HepG2 (cell line): ENCODE measurements around the gene NT5C. TPM values are rescaled to one million over a fixed set of nuclear protein-coding genes. Genes with fewer than 3 reads are reported as not detected.
A peak's percentile ranks its signal among the peaks of the same experiment; 100 is the strongest.

ENCODE experiments used
- BCLAF1 ChIP-seq: fragments of 450-650 bp; IDR thresholded peaks from 2 replicates; pipeline ENCODE4 v1.6.1; 2017; ENCODE audit warnings: mild to moderate bottlenecking
- FOXP4 ChIP-seq: sonication (generic); formaldehyde crosslinking; IDR thresholded peaks from 2 replicates; pipeline ENCODE4 v1.4.0; 2020; ENCODE audit warnings: missing genetic modification reagents
- HNRNPUL1 ChIP-seq: fragments of 200-400 bp; formaldehyde crosslinking; IDR thresholded peaks from 2 replicates; pipeline ENCODE4 v1.6.1; 2017; ENCODE audit warnings: low read depth, mild to moderate bottlenecking, low read length, moderate library complexity
- KAT7 ChIP-seq: IDR thresholded peaks from 2 replicates; pipeline ENCODE4 v1.6.1; 2018; ENCODE audit warnings: borderline replicate concordance, missing compliant biosample characterization
- MLLT10 ChIP-seq: sonication (generic); formaldehyde crosslinking; IDR thresholded peaks from 2 replicates; pipeline ENCODE4 v1.4.0; 2020; ENCODE audit warnings: missing genetic modification reagents
- NFRKB ChIP-seq: fragments of 450-650 bp; IDR thresholded peaks from 2 replicates; pipeline ENCODE4 v1.6.1; 2017
- NFYC ChIP-seq: IDR thresholded peaks from 2 replicates; pipeline ENCODE4 v1.6.1; 2016; ENCODE audit warnings: missing genetic modification reagents, missing compliant biosample characterization
- PCBP2 ChIP-seq: fragments of 200-400 bp; formaldehyde crosslinking; optimal IDR thresholded peaks from 2 replicates; pipeline ENCODE3; 2018; ENCODE audit warnings: low read length, low read depth; ENCODE audit not compliant: poor library complexity, severe bottlenecking
- PRDM15 ChIP-seq: sonication (generic); formaldehyde crosslinking; IDR thresholded peaks from 2 replicates; pipeline ENCODE4 v1.4.0; 2020; ENCODE audit warnings: missing genetic modification reagents
- RCOR2 ChIP-seq: IDR thresholded peaks from 2 replicates; pipeline ENCODE4 v1.6.1; 2016; ENCODE audit warnings: missing biosample characterization, missing genetic modification reagents
- ZBTB25 ChIP-seq: IDR thresholded peaks from 2 replicates; pipeline ENCODE4 v1.6.1; 2018; ENCODE audit warnings: missing genetic modification reagents
- ZFP1 ChIP-seq: IDR thresholded peaks from 2 replicates; pipeline ENCODE4 v1.6.1; 2016
- ZNF234 ChIP-seq: sonication (generic); formaldehyde crosslinking; conservative IDR thresholded peaks from 2 replicates; pipeline ENCODE4 v1.5.1; 2020; ENCODE audit warnings: mild to moderate bottlenecking, missing genetic modification reagents
- ZNF383 ChIP-seq: sonication (generic); formaldehyde crosslinking; IDR thresholded peaks from 2 replicates; pipeline ENCODE4 v1.4.0; 2020; ENCODE audit warnings: missing genetic modification reagents, mild to moderate bottlenecking, borderline replicate concordance
- ZNF580 ChIP-seq: IDR thresholded peaks from 2 replicates; pipeline ENCODE4 v1.6.1; 2016; ENCODE audit warnings: low read depth, borderline replicate concordance
- ZNF619 ChIP-seq: sonication (generic); formaldehyde crosslinking; IDR thresholded peaks from 2 replicates; pipeline ENCODE4 v1.4.0; 2020; ENCODE audit warnings: mild to moderate bottlenecking, missing genetic modification reagents
- ZSCAN21 ChIP-seq: sonication (generic); formaldehyde crosslinking; IDR thresholded peaks from 2 replicates; pipeline ENCODE4 v1.8.0; 2022; ENCODE audit warnings: mild to moderate bottlenecking, missing genetic modification reagents, moderate library complexity, borderline replicate concordance
- polyA plus RNA-seq, 8 experiments: library from polyadenylated mRNA; depleted of rRNA in 3 of 8; stranded (reverse) in 7 of 8; unstranded in 1 of 8; fragments of >200 nt; fragmentation: Illumina TruSeq in 4 of 8; extraction: Trizol in 4 of 8; gene quantifications; 2 replicates each; pipeline versions ENCODE4 v1.2.1 to v1.2.3, GENCODE V29; 2011 to 2016; ENCODE audit warnings: low read depth in 4 of 8, missing spikeins in 1 of 8, mixed read lengths in 1 of 8; ENCODE audit not compliant: insufficient read depth in 1 of 8
- total RNA-seq, 5 experiments: library from RNA; depleted of rRNA; stranded (reverse); fragments of >200 nt; fragmentation: Illumina TruSeq; extraction: Trizol; gene quantifications; 2 replicates each; pipeline ENCODE4 v1.2.3, GENCODE V29; 2016; ENCODE audit warnings: low read depth in 1 of 5

NT5C gene
- total and polyA plus RNA-seq, 2 of the 13 experiments (the other 11 are each of a cell fraction or from before 2014, with no cell fraction given), result 42.8 to 48.6 TPM

GRCh38 chr17:75090871-75091854 lies 40.4 kb downstream of the NT5C start (continued):
- TF ChIP-seq PRDM15 (CRISPR knock-in tag), result peak; percentile 11; the same call in 1 of the 2 replicates
- TF ChIP-seq NFRKB, result no peak
- TF ChIP-seq ZBTB25 (CRISPR knock-in tag), result no peak
- TF ChIP-seq ZSCAN21 (CRISPR knock-in tag), result peak; percentile 61; the same call in 1 of the 2 replicates
- 0 out of 2 replicates have a peak, but pooled peaks have one; percentile 75 for TF ChIP-seq ZNF383 (CRISPR knock-in tag)
- TF ChIP-seq BCLAF1, result no peak
- 0 out of 2 replicates have a peak, but pooled peaks have one; percentile 17 for TF ChIP-seq ZNF619 (CRISPR knock-in tag)
- peak; percentile 85; the same call in 1 of the 2 replicates for TF ChIP-seq FOXP4 (CRISPR knock-in tag)
- 0 out of 2 replicates have a peak, but pooled peaks have one; percentile 18 for TF ChIP-seq ZNF580
- peak; percentile 79 for TF ChIP-seq RCOR2 (CRISPR knock-in tag)
- 0 out of 2 replicates have a peak, but pooled peaks have one; percentile 13 for TF ChIP-seq ZFP1 (CRISPR knock-in tag)
- TF ChIP-seq HNRNPUL1, result no peak
- TF ChIP-seq MLLT10 (CRISPR knock-in tag), result no peak
- TF ChIP-seq ZNF234 (CRISPR knock-in tag), result 0 out of 2 replicates have a peak, but pooled peaks have one; percentile 43
- no peak for TF ChIP-seq PCBP2
- TF ChIP-seq KAT7 (CRISPR knock-in tag), result no peak
- no peak for TF ChIP-seq NFYC (CRISPR knock-in tag)
